GM12865 (cell line): ENCODE results near the gene TBATA.
A peak's percentile ranks its signal among the peaks of the same experiment; 100 is the strongest.

Experiments used
- DNase-seq: peaks from one replicate; pipeline ENCODE4 v3.0.0; 2010; ENCODE audit warnings: low read depth
- H3K4me3 ChIP-seq: 2 replicates; pipeline ENCODE4 v1.5.1; 2011; ENCODE audit warnings: mild to moderate bottlenecking, low read depth, low read length, control low read depth
- TF ChIP-seq, protein P1 (sequence below): IDR thresholded peaks from 2 replicates; pipeline ENCODE4 v1.5.1; 2011; ENCODE audit warnings: low read length, control low read depth, low read depth, inconsistent platforms; ENCODE audit not compliant: insufficient read depth; ENCODE audit errors: missing control alignments

The TBATA gene

GRCh38 chr10:70785190-70785589 lies at the start of gene TBATA:
Gene TBATA (minus strand): TSS chr10:70785377. CDS start chr10:70783379, 1,998 bp downstream.
- no peak within 1 kb of the TSS for H3K4me3 ChIP-seq
- TF ChIP-seq, protein P1, sequence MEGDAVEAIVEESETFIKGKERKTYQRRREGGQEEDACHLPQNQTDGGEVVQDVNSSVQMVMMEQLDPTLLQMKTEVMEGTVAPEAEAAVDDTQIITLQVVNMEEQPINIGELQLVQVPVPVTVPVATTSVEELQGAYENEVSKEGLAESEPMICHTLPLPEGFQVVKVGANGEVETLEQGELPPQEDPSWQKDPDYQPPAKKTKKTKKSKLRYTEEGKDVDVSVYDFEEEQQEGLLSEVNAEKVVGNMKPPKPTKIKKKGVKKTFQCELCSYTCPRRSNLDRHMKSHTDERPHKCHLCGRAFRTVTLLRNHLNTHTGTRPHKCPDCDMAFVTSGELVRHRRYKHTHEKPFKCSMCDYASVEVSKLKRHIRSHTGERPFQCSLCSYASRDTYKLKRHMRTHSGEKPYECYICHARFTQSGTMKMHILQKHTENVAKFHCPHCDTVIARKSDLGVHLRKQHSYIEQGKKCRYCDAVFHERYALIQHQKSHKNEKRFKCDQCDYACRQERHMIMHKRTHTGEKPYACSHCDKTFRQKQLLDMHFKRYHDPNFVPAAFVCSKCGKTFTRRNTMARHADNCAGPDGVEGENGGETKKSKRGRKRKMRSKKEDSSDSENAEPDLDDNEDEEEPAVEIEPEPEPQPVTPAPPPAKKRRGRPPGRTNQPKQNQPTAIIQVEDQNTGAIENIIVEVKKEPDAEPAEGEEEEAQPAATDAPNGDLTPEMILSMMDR: no peak
- DNase-seq: no peak

GRCh38 chr10:70834441-70835151 lies 49.4 kb upstream of the TBATA start:
- TF ChIP-seq, protein P1: no peak
- no peak overlapping the region for H3K4me3 ChIP-seq
- no peak for DNase-seq

DNA sequence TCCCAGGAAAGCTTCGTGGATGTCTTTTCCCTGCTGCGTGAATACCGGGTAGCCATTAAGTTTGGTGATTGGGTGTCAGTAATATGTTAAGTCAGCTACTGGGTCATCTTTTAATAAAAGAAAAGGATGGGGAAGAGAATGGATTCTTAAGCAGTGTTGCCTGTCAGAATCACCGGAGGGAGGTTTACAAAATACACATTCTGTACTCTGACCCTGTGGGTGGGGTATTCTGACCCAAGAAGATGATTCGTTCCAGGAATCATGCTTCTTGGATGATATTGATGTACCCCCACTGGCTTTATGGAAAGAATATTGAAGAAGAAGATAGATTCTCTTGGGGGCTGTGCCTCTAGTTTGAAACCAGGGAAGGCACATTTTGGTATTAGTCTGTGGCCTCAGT lies 48.8 kb upstream of the TBATA start:
- DNase-seq: no peak
- TF ChIP-seq, protein P1: no peak
- H3K4me3 ChIP-seq: no peak overlapping the region

GRCh38 chr10:70833601-70834000 lies 48.4 kb upstream of the TBATA start:
- TF ChIP-seq, protein P1: no peak
- no peak for DNase-seq
- H3K4me3 ChIP-seq: no peak overlapping the region

- peak; percentile 7 for DNase-seq
- TF ChIP-seq, protein P1: no peak
- no peak overlapping the region for H3K4me3 ChIP-seq
Observed at GRCh38 chr10:70832852-70833528, 47.8 kb upstream of the TBATA start.

DNA sequence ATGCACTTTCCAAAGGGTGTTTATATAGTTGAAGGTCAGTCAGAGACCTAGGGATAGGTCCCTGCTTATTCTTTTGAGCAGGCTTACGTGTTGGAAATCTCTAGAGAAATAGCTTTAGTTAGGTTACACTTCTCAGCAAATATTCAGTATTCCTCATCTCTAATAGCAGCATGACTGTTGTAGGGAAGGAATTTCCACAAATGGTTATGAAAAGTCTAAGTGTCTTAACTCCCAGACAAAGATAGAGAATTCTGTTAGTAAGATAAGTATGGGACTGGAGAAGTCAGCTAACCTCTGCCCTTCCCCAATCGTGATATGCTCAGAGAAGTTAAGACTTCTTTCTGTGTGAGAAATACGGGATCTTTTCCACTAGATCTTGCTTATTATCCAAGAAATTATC lies 47.0 kb upstream of the TBATA start:
- TF ChIP-seq, protein P1: no peak
- no peak for DNase-seq

GRCh38 chr10:70830164-70830563 lies 45.0 kb upstream of the TBATA start:
- no peak for DNase-seq

More for the DNA sequence above, 47.0 kb upstream of the TBATA start:
- no peak overlapping the region for H3K4me3 ChIP-seq

More at GRCh38 chr10:70830164-70830563, 45.0 kb upstream of the TBATA start:
- TF ChIP-seq, protein P1: no peak
- no peak overlapping the region for H3K4me3 ChIP-seq
